ENCODE data around the gene THY1. TPM values are rescaled to one million over a fixed set of nuclear protein-coding genes. Genes with fewer than 3 reads are reported as not detected.

Gene THY1
- total and polyA plus RNA-seq, 2 experiments from 2014 or later = 2.1 to 7.5 TPM

DNA sequence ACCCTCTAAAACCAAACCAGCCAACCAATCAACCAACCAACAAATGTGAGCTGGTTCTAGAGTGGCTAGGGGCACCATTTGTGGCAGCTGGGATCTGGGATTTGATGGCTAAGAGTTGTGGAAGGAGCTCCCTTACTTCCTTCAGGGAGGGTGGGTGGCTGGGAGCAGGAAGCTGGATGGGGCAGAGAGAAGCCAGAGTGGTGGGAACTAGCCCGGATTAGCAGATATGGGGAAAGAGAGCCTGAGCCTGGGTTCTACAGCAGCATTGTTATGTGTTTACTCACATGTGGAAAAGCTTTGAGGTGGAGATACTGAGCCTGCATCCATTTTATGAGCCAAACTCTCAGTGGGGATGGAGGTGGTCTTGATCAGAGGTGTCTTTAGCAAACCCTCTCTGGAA lies 30.9 kb upstream of the THY1 start:
- Histone ChIP-seq H3K4me1 (ENCODE audit: low read depth) (no peaks in the 10 kb centered on the region), H3K27ac (no peak overlapping the region), H3K36me3 (no peaks in the 10 kb centered on the region), H3K4me3 (no peak overlapping the region), H3K9me3 (ENCODE audit: low read depth) (no peaks in the 10 kb centered on the region), H3K27me3 (no peaks in the 10 kb centered on the region)
- TF ChIP-seq, protein P1, sequence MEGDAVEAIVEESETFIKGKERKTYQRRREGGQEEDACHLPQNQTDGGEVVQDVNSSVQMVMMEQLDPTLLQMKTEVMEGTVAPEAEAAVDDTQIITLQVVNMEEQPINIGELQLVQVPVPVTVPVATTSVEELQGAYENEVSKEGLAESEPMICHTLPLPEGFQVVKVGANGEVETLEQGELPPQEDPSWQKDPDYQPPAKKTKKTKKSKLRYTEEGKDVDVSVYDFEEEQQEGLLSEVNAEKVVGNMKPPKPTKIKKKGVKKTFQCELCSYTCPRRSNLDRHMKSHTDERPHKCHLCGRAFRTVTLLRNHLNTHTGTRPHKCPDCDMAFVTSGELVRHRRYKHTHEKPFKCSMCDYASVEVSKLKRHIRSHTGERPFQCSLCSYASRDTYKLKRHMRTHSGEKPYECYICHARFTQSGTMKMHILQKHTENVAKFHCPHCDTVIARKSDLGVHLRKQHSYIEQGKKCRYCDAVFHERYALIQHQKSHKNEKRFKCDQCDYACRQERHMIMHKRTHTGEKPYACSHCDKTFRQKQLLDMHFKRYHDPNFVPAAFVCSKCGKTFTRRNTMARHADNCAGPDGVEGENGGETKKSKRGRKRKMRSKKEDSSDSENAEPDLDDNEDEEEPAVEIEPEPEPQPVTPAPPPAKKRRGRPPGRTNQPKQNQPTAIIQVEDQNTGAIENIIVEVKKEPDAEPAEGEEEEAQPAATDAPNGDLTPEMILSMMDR (IDR thresholded peaks at IDR 0.05; ENCODE audit: low read depth, low read length) = no peak
- DNase-seq (ENCODE audit: low read depth in 1 of 2, low spot score in 1 of 2) = no peak

DNA sequence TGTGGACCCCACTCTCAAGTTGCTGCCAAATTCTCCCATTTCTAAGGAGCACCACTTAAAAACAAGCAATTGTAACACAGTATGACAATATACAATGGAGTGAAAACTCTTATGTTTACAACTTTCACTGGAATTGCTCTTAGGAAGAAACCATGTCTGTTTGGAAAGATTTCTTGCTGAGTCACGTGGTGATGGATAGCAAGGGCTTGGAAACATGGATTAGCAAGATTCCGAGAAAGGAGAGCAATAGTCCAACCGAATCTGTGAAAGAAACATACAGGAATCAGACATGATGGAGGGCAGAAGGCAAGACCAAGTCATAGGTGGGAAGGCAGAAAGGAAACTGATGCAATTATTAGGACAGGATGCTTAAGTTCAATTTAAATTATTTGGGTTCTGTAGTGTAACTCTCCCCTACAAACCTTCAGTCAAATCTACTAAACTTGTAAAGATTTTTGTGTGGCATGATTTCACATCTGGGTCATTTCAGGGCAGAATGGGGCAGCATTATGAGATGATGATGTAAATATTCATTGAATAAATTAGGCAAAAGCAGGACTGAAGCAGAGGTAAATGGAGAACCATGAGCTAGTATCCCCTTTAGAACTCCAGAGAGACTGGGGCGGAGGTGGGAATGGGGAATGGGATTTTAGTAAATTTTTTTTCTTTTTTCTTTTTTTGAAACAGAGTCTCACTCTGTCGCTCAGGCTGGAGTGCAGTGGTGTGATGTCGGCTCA lies 27.8 kb upstream of the THY1 start:
- Histone ChIP-seq H3K27ac (no peak overlapping the region), H3K9me3 (ENCODE audit: low read depth) (no peaks in the 10 kb centered on the region), H3K27me3 (no peaks in the 10 kb centered on the region), H3K36me3 (no peaks in the 10 kb centered on the region), H3K4me1 (ENCODE audit: low read depth) (no peaks in the 10 kb centered on the region), H3K4me3 (no peak overlapping the region)
- TF ChIP-seq, protein P1 (IDR thresholded peaks at IDR 0.05; ENCODE audit: low read depth, low read length) = no peak
- DNase-seq (ENCODE audit: low read depth in 1 of 2, low spot score in 1 of 2) = no peak

DNA sequence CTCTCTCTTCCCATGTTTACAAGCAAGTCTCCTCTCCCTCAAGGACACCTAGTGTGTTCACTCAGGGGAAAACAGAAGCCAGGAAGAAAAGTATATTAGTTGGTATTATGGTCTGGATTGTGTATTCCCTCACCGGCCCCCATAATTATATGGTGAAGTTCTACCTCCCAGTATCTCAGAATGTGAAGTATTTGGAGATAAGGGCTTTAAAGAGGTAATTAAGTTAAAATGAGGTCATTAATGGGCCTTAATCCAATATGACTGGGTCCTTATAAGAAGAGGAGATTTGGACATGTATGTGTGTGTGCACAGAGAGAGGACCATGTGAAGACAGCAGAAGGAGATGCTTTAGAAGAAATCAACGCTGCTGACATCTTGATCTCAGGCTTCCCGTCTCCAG lies 26.5 kb upstream of the THY1 start:
- Histone ChIP-seq H3K4me1 (ENCODE audit: low read depth) (no peaks in the 10 kb centered on the region), H3K9me3 (ENCODE audit: low read depth) (no peaks in the 10 kb centered on the region), H3K36me3 (no peaks in the 10 kb centered on the region), H3K4me3 (no peak overlapping the region), H3K27me3 (no peaks in the 10 kb centered on the region), H3K27ac (no peak overlapping the region)
- no peak for DNase-seq (ENCODE audit: low read depth in 1 of 2, low spot score in 1 of 2)
- TF ChIP-seq, protein P1 (IDR thresholded peaks at IDR 0.05; ENCODE audit: low read depth, low read length) = no peak

DNA sequence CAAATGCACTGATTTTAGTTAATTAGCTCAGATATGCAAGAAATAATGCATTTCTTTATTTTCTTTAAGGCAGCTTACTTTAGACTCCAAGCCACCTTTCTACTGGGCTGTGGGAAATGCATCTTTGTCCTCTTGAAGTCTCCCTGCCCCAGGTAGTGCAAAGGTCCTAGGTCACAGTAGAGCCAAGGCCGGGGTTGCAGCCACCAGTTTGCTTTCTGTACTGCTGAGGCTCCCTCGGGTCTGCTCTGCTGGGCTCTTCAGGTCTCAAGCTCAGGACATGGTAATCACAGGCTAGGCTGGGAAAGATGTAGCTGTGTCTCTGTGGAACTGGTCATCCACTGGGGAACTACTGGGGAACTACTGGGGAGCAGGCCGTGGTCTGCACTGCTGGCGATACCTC lies 25.4 kb upstream of the THY1 start:
- H3K27me3 ChIP-seq = no peaks in the 10 kb centered on the region
- no peaks in the 10 kb centered on the region for H3K4me1 ChIP-seq (ENCODE audit: low read depth)
- H3K4me3 ChIP-seq = no peak overlapping the region
- no peaks in the 10 kb centered on the region for H3K36me3 ChIP-seq
- H3K9me3 ChIP-seq (ENCODE audit: low read depth) = no peaks in the 10 kb centered on the region
- no peak overlapping the region for H3K27ac ChIP-seq
- TF ChIP-seq, protein P1 (IDR thresholded peaks at IDR 0.05; ENCODE audit: low read depth, low read length) = no peak
- DNase-seq (ENCODE audit: low read depth in 1 of 2, low spot score in 1 of 2) = no peak

DNA sequence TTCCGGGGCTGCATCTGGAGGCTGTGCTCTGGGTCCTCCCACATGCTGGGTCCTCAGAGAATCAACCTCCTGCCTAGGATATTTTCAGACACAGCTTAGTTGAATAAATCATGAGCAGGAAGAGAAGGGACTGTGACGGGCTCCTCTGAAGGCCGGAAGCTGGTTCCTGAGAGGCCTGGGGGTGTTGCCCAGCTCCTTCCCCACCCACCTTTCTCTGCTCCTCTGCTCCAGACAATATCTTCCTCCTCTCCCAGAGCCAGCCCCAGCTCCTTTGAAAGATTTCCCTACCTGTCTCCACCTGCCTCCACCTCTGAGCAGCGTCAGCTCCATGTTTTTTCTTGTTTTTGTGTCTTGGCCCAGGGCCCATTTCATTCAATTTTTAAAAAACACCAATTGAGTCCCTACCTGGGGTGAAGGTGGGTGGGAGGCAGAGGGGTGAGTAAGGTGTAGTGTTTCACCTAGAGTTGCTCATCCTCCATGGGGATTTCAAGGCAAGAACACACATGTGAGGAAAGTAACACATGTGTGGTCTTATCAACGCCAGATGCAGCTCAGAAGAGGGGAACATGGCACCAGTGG lies 24.8 kb upstream of the THY1 start:
- H3K27ac ChIP-seq = no peak overlapping the region
- TF ChIP-seq, protein P1 (IDR thresholded peaks at IDR 0.05; ENCODE audit: low read depth, low read length) = no peak
- H3K4me3 ChIP-seq = no peak overlapping the region
- H3K9me3 ChIP-seq (ENCODE audit: low read depth) = no peaks in the 10 kb centered on the region
- no peaks in the 10 kb centered on the region for H3K27me3 ChIP-seq
- H3K4me1 ChIP-seq (ENCODE audit: low read depth) = no peaks in the 10 kb centered on the region
- no peaks in the 10 kb centered on the region for H3K36me3 ChIP-seq
- no peak for DNase-seq (ENCODE audit: low read depth in 1 of 2, low spot score in 1 of 2)
